Superior temporal gyrus (tissue), 1 donor: Measurements from ENCODE around the gene DUSP16.
"Not testable (repeated sequence)": the region's sequence is repeated elsewhere in the genome, so short reads cannot be mapped to it uniquely, and the experiment has no call there.

Experiments used
- DNase-seq: peaks from one replicate; pipeline ENCODE4 v3.0.0-alpha.2; 2016; ENCODE audit errors: extremely low spot score

The DUSP16 gene

DNA sequence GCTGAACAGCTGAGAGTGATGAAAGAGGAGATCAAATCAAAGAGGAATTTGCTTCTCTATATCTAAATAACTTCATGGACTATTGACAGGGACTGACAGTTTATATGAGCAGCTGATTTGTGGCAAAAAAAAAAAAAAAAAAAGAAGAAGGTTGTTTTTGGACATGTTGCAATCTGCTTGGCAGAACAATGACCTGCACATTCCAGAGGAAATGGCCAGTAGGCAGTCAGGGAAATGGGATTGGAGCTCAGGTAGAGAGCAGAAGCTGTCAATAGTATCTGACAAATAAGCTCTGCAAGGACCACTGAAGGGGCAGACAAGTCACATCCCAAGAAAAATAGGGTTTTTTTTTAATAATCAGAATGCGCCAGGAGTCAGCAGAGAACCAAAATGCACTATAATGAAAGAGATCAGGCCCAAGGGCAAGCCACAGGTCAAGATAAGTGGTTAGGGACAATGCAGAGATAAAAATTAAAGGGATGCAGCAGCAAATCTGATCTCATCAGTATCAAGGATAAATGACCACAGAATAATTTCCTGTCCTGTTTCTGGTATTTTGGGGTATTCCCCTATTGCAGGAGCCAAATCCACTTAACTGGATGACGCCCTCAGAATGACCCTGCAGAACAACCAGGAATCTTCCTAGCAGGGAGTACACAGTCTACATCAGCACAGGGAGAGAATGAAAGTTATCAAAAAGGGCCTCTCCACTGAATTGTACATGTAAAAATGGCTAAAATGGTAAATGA is 22.6 kb upstream of the DUSP16 start:
- no peak for DNase-seq

DNA sequence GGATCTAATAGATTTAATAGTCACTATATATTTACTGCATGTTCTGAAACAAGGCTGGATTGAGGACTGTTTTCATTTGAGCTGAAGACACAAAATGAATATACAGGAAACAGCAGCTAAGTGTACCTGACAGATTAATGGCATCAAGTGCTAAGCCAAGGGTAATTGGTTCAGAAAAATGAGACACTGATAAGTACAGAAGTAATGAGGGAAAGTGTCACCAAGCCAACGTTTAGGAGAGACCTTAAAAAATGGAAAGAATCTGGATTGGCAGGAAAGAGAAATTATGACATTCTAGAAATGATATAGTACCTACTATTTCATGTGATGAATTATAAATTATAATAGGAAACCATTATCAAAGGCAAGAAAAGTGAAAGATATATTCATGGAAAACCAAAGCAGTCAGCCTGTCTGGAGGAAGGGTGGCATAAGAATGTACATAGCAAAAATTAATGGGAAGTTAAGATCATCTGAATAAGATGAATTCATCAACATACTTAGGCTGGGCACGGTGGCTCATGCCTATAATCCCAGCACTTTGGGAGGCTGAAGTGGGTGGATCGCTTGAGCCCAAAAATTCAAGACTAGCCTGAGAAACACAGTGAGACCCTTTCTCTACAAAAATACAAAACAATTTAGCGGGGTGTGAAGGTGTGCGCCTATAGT is 21.0 kb upstream of the DUSP16 start:
- no peak for DNase-seq

DNA sequence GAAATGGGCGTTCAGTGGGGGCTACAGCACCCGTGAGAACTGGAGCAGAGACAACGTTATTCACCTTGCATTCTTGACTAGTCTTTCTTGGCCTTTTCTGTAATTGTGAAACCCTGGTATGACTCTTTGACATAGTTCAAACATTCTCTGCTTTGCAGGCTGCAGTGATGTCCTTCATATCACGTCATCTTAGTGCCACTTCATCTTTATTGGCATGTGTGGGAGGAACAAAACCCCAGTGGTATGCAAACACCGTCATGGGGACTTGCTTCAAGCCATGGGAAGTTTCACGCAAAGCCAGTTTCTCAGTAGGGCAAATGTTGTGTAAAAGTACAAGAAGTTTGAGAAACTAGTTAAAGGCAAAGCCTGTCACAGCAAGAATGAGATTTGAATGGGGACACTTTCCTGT is 20.2 kb upstream of the DUSP16 start:
- DNase-seq = no peak

DNA sequence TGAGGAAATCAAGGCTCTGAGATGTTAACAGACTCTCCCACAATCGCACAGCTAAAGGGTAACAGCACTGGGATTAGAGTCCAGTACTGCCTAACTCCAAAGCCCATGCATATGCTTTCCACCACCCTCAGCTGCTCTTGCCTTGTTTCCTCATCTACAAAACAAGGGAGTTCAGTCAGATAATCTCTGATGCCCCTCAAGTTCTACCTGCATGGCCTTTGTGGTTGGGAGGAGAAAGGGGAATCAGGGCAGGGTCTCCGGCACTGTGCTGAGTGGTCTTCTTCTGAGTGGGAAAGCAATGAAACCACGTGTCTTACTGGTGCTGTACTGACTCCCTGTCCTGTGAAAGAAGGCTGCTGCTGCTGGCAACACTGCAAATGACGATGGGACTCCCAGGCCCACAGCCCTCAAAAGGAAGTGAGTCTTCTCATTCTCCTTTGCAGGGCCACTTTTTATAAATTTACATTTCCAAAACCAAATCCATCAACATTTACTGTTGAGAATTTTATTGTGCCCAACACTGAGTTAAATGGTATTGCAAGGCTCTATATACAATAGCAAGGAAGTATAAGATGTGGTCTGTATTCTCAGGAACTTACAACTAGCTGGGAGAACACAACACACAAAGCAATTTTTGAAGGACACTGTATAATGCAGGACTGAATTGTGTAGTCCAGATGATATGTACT is 19.7 kb upstream of the DUSP16 start:
- DNase-seq = no peak

DNA sequence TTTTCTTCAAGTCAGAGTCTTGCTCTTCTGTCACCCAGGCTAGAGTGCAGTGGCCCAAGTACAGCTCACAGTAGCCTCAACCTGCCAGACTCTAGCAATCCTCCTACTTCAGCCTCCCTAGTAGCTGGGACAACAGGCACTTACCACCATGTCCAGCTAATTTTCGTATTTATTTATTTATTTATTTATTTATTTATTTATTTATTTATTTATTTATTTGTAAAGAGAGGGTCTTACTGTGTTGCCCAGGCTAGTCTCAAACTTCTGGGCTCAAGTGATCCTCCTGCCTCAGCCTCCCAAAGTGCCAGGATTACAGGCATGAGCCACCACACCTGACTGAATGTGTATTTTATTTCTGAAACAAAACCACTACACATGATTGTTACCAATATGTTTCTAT is 18.1 kb upstream of the DUSP16 start:
- not testable (repeated sequence) for DNase-seq

DNA sequence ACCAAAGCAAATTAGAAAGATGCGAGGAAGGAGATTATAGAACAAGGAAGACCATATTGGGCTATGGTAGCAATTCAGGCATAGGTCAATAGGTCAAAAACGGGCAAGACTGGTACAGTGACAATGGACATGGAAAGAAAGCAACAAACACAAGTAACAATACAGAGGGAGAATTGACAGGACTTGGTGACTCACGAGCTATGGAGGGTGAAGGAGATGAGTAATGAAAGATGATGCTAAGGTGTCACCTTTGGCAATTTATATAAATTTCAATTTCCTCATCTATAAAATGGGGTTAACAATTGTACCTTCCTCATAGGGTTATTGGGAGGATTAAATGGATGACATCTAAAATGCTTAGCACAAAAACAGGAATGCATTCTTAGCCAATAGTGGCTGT is 15.1 kb upstream of the DUSP16 start:
- DNase-seq = no peak

DNA sequence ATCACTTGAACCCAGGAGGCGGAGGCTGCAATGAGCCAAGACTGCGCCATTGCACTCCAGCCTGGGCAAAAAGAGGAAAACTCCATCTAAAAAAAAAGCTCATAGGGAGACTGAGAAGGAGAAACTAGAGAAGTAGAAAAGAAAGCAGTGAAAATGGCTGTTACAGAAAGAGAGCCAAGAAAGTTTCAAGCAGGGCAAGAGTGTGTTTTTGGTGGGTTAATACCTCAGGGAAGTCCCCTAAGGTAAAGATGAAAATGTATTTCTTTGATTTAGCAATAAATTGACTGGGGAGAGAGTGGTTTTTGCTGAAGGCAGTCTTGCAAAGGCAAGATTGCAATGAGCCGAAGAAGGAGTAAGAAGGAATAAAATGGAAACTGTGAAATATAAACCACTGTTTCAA is 10.0 kb upstream of the DUSP16 start:
- DNase-seq = no peak

DNA sequence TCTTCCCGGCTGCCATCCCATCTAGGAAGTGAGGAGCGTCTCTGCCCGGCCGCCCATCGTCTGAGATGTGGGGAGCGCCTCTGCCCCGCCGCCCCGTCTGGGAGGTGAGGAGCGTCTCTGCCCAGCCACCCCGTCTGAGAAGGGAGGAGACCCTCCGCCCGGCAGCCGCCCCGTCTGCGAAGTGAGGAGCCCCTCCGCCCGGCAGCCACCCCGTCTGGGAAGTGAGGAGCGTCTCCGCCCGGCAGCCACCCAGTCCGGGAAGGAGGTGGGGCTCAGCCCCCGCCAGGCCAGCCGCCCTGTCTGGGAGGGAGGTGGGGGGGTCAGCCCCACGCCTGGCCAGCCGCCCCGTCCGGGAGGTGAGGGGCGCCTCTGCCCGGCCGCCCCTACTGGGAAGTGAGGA is 3.3 kb upstream of the DUSP16 start:
- DNase-seq = not testable (repeated sequence)

DNA sequence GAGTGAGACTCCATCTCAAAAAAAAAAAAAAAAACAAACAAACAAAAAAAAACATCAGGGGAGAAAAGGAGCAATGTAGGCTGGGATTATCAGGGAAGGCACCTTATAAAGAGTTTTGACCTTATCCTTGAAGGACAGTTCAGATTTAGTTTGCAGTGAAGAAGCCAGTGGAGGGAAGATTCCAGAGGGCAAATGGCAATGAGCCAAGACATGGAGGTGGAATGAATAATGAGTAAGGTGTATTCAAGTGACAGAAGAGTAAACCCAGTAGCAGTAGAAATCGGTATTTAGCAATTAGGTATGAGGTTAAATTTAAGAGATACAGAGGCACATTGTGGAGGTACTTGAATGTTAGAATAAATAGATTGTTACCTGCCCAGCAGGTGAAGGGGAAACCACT is 2.2 kb upstream of the DUSP16 start:
- DNase-seq = no peak

DNA sequence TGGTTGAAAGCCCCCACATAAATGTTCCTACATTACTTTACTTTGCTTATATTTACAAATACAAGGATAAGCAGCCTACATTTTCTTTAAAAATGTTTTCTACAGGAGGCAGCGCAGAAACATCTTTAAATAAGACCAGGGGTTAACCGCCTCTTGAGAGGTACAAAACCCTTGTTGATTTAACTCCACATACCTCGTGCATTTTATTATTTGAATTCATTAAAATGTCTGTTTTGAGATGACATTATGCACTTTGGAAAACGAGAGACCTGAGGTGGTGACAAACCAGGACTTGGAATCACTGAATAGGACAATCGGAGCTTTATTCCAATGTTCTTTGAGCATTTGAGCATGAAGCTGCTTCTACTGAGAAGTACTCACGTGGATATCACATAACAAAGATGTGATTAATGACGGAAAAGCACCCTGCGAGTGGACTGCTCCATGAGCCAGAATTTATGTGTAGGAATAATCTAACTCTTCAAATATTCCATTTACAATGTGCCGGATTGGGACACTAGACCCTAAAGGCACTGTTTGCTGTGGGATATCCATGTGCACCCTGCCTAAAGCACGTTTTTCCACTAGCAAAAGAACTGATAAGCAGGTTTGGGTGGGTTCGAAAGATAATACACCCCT is 746 bp upstream of the DUSP16 start:
- DNase-seq = peak; percentile 88

DNA sequence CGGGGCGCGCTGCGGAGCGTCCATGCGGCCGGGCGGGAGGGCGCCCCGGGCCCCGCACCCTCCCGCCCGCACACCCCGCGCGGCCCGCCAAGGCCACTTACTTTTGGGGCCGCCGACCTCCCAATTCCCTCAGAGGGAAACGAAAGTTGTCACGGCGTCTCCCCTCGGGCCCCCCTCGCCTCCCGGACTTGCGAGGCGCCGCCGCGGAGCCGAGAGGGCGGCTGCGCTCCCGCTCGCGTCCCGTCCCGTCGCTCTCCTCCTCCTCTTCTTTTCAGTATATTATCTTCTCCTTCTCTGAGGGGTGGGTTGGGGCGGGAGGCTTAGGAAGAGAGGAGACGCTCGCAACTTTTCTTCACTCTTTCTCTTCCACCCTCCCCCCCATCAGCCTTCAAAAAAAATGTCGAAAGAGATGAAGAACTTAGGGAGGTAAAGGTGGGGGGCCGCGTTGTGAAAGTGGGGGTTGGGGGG is 613 bp downstream of the DUSP16 start:
- no peak for DNase-seq

DNA sequence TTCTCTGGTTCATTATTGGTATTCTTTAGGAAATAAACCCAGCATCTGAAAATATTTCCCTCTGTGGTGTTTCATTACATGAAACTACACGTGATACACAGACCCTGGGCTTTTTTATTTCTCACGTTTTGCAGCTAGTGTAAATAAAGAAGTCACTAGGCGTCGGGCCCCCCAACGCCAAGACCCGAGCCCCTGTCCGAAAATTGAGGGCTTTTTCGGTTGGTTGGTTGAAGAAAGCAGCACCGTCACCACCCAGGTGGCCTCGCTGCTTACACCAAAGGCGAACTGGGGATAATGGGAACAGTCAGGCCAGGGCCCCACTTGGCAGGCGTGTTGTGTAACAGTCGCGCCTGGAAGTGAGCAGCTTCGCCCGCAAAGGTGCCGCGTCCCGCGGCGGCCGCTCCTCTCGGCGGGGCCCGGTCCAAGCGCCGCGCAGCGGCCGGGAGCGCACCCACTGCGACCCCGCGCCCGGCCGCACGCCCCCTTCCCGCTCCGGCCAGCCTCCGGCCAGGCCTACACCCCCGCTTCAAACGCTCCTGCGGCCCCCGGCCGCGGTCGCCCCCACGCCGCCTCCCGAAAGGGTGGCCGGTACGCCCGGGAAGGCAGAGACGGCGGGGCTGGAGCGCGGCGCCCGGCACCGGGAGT is 1.2 kb downstream of the DUSP16 start:
- no peak for DNase-seq

DNA sequence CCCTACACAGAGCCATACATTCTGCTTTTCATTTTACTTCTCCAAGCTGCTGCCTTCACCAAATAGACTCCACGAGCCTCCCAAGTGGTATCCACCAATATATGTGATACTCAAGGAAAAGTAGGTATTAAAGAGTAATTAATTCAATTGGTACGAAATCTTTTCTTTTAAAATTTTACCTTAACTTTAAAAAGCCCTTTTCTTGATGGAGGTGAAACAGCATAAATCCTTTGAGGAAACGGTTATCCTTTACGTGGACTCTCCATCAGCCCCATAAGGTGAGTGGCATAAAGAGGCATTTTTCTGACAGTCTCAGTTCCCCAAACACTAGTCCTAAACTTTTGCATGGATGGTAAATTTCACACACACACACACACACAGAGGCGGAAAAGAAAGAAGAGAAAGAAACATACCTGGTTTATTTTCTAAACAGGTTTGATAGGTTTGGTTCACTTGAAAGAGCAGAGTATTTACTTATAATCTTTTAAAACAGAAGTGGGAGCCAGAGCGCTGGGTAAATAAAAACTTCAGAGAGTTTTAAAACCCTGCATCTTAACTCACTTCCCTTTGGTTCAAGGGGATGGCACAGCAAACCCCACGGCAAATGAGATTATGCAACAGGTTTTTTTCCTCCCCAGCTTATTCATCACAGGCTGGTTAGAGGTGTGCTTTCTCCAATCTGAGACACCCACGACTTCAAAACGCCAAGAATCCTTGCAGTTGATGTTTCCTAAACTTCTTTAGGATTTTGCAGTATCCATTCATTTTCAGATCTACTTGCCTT is 1.9 kb downstream of the DUSP16 start:
- peak; percentile 84 for DNase-seq

DNA sequence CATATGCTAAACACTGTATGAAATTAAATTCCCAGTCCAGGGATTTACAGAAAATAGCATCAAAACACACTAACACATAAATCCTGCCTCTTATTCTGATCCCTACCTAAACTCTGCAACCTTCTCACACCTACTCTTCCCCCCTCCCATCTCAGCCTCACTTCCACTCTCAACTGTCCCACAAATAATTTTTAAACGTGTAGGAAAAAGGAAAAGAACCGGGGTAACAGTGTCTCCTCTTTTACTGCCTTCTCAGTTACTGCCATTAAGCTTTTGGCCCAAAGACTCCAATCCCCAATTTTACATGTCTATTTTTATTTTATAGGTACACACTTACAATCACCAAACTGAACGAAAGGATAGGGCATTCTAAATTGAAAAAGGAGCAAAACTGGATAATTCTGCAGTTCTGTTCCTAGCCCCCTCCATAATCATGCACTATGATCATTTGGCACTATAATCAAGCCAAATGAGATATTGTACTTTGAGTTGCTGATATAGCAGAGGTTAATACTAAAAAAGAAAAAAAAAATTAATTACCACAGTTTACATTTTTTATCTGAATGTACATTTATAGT is 2.9 kb downstream of the DUSP16 start:
- DNase-seq = no peak

DNA sequence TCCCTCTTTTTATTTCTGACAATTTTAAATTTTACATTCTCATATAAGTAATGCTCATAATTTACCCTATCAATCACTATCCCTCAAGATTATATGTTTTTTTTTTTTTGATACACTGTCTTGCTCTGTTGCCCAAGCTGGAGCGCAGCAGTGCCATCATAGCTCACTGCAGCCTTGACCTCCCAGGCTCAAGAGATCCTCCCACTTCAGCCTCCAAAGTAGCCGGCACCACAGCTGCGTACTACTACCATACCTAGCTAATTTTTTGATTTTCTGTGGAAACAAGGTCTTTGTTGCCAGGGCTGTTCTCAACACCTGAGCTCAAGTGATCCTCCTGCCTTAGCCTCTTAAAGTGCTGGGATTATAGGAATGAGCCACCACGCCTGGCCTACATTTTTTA is 4.4 kb downstream of the DUSP16 start:
- DNase-seq = no peak

DNA sequence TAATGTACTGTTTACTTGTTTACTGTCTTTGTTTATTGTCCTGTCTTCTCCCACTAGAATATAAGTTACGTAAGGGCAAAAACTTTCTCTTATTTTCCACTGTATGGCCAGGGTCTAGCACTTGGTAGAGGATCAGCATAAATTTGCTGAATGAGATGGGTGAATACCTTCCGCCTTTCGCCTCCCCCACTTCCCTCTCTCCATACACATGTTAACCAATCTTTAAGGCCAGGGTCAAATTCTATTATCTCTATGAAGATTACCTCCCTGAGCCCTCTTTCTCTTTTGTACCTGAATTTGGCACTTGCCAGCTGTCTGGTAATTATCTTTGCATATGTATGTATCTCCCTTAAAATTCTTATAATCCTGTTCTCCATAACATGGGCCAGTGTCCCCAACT is 4.9 kb downstream of the DUSP16 start:
- no peak for DNase-seq

DNA sequence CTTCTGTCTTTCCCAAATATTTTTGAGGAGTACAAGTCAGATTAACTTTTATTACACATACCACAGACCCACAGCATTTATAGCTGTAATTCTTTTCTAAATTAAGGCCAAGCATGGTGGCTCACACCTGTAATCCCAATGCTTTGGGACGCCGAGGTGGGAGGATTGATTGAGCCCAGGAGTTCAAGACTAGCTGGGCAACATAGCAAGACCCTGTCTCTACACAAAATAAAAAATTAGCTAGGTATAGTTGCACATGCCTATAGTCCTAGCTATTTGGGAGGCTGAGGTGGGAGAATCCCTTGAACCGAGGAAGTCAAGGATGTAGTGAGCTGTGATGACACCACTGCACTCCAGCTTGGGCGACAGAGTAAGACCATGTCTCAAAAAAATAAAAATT is 7.0 kb downstream of the DUSP16 start:
- DNase-seq = no peak

DNA sequence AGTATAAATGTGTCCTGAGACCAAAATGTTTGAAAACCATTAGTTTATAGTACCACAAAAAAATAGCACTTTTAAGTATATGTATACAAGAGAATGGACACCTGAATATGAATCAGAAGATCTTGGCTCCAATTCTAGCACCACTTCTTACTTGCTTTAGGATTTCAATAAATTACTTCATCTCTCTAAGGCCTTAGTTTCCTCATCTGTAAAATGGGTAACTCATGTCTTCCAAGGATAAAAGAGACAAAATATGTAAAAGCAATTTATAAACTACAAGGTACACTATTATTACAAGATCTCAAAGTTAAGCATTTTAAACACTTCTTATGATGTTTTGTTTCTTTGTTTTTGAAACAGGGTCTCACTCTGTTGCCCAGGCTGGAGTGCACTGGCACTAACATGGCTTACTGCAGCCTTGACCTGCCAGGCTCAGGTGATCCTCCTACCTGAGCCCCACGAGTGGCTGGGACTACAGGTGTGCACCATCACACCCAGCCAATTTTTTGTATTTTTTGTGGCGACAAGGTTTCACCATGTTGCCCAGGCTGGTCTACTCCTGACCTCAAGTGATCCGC is 9.4 kb downstream of the DUSP16 start:
- no peak for DNase-seq

DNA sequence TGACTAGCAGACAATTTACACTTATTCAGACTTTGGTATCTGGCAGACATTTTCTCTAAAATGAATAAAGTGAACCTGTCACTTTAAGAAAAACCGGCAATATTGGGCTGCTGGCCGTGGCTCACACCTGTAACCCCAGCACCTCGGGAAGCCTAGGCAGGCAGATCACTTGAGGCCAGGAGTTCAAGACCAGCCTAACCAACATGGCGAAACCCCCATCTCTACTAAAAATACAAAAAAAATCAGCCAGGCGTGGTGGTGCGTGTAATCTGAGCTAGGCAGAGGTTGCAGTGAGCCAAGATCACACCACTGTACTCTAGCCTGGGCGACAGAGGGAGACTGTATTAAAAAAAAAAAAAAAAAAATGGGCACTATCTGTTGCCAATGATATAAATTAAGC is 11.5 kb downstream of the DUSP16 start:
- DNase-seq = no peak

DNA sequence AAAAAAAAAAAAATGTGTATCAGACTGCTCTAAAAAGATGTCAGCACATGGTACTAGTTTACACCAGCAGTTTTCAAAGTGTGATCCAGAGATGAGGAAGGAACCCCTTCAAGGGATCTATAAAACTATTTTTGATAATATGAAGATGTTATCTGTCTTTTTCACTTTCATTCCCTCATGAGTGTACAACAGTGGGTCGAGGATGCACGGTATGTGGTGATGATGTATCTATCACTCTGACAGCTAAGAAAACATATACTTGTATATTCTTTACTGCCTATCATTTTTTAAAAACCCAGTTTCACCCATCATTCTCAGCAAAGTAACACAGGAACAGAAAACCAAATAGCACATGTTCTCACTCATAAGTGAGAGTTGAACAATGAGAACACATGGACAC is 12.4 kb downstream of the DUSP16 start:
- DNase-seq = no peak
